ENCODE data around the gene MEX3B.
"Not testable (repeated sequence)": the region's sequence is repeated elsewhere in the genome, so short reads cannot be mapped to it uniquely, and the experiment has no call there.

MEX3B gene

DNA sequence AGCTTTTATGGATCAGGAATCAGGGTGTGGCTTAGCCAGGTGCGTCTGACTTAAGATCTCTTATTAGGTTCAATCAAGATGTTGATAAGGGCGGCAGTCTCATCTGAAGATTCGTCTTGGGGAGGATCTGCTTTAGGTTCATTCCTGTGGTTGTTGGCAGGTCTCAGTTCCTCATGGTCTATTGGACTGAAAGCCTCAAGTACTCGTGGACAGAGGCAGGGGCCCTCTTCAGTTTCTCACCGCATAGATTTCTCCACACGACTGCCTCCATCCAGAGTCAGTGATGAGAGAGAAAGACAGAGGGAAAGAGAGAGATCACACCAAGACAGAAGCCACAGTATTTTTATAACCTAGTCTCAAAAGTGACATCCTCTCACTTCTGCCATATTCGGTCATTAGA is 9.4 kb downstream of the MEX3B start:
- TF ChIP-seq, protein P1, sequence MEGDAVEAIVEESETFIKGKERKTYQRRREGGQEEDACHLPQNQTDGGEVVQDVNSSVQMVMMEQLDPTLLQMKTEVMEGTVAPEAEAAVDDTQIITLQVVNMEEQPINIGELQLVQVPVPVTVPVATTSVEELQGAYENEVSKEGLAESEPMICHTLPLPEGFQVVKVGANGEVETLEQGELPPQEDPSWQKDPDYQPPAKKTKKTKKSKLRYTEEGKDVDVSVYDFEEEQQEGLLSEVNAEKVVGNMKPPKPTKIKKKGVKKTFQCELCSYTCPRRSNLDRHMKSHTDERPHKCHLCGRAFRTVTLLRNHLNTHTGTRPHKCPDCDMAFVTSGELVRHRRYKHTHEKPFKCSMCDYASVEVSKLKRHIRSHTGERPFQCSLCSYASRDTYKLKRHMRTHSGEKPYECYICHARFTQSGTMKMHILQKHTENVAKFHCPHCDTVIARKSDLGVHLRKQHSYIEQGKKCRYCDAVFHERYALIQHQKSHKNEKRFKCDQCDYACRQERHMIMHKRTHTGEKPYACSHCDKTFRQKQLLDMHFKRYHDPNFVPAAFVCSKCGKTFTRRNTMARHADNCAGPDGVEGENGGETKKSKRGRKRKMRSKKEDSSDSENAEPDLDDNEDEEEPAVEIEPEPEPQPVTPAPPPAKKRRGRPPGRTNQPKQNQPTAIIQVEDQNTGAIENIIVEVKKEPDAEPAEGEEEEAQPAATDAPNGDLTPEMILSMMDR (IDR thresholded peaks at IDR 0.05; ENCODE audit: insufficient read depth, low read length, poor library complexity, severe bottlenecking), result no peak
- DNase-seq (ENCODE audit: extremely low read depth, insufficient read length), result no peak
- no peaks in the 10 kb centered on the region for H3K27me3 ChIP-seq (replicated peaks; ENCODE audit: control insufficient read depth, insufficient read depth, low read length)
- H3K4me3 ChIP-seq (replicated peaks; ENCODE audit: low read depth, low read length), result no peak overlapping the region
- no peaks in the 10 kb centered on the region for H3K36me3 ChIP-seq (ENCODE audit: control insufficient read depth, insufficient read depth, low read length)

DNA sequence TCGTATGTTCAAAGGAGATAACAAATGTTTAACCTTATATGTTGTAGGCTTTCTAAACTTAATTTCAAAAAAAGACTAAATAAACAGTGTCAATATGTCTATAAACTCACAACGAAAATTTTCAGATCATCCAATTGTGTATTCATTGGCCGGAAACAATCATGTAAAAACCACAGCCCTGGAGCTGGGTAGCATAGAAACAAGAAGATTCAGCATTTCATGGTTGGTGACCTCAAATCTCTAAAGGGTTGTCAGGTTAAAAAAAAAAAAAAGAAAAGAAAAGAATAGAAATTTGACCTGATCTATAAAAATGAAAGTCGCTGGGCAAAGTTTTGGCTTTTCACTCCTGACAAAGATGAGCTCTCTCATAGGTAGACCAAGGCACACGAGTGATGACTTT is 13.9 kb downstream of the MEX3B start:
- TF ChIP-seq, protein P1 (IDR thresholded peaks at IDR 0.05; ENCODE audit: insufficient read depth, low read length, poor library complexity, severe bottlenecking), result no peak
- Histone ChIP-seq H3K36me3 (ENCODE audit: control insufficient read depth, insufficient read depth, low read length) (no peaks in the 10 kb centered on the region), H3K27me3 (replicated peaks; ENCODE audit: control insufficient read depth, insufficient read depth, low read length) (no peaks in the 10 kb centered on the region; the same call in 1 of the 2 replicates), H3K4me3 (replicated peaks; ENCODE audit: low read depth, low read length) (no peak overlapping the region)
- DNase-seq (ENCODE audit: extremely low read depth, insufficient read length), result no peak

GRCh38 chr15:82030176-82030575 is 15.6 kb downstream of the MEX3B start:
- no peak for DNase-seq (ENCODE audit: extremely low read depth, insufficient read length)
- H3K36me3 ChIP-seq (ENCODE audit: control insufficient read depth, insufficient read depth, low read length), result no peaks in the 10 kb centered on the region
- no peak overlapping the region for H3K4me3 ChIP-seq (replicated peaks; ENCODE audit: low read depth, low read length)
- no peaks in the 10 kb centered on the region; the same call in 1 of the 2 replicates for H3K27me3 ChIP-seq (replicated peaks; ENCODE audit: control insufficient read depth, insufficient read depth, low read length)
- TF ChIP-seq, protein P1 (IDR thresholded peaks at IDR 0.05; ENCODE audit: insufficient read depth, low read length, poor library complexity, severe bottlenecking), result no peak

DNA sequence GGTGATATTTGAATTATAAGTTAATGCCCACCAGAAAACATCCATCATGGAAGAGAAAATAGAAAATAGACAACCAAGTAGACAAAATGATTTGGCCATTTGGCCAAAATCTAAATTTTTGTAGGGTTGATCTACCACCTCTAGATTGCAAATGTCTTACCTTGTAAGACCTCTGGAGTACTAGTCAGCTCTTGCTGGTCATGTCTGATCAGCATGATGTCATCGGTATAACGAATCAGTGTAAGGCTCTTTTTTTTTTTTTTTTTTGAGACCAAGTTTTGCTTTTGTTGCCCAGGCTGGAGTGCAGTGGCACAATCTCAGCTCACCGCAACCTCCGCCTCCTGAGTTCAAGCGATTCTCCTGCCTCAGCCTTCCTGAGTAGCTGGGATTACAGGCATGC is 17.7 kb downstream of the MEX3B start:
- not testable (repeated sequence) for H3K36me3 ChIP-seq (ENCODE audit: control insufficient read depth, insufficient read depth, low read length); H3K27me3 ChIP-seq (replicated peaks; ENCODE audit: control insufficient read depth, insufficient read depth, low read length); H3K4me3 ChIP-seq (replicated peaks; ENCODE audit: low read depth, low read length); DNase-seq (ENCODE audit: extremely low read depth, insufficient read length)

DNA sequence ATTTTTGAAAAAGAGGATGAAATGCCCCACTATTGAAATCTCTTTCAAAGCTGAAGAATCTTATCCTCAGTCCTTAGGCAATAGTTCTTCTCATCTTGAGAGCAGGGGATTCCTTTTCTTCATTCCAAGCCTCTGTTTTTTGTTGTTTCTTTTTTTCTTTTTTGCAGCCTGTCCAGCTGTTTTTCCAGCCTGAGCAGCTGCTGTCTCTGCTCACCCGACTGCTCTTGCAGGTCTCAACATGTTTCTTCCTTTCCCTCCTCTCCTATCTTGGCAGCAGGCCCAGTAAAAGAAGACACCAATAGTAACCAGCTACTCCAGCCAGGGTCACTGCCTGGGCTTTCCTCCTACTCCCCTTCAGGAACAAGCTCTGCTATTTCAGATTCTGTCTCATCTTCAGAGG is 23.8 kb downstream of the MEX3B start:
- H3K36me3 ChIP-seq (ENCODE audit: control insufficient read depth, insufficient read depth, low read length), result no peaks in the 10 kb centered on the region
- no peak for DNase-seq (ENCODE audit: extremely low read depth, insufficient read length)
- no peak overlapping the region for H3K4me3 ChIP-seq (replicated peaks; ENCODE audit: low read depth, low read length)
- H3K27me3 ChIP-seq (replicated peaks; ENCODE audit: control insufficient read depth, insufficient read depth, low read length), result no peaks in the 10 kb centered on the region; the same call in 1 of the 2 replicates
- TF ChIP-seq, protein P1 (IDR thresholded peaks at IDR 0.05; ENCODE audit: insufficient read depth, low read length, poor library complexity, severe bottlenecking), result no peak

GRCh38 chr15:82020625-82021394 is 25.0 kb downstream of the MEX3B start:
- no peaks in the 10 kb centered on the region for H3K36me3 ChIP-seq (ENCODE audit: control insufficient read depth, insufficient read depth, low read length)
- TF ChIP-seq, protein P1 (IDR thresholded peaks at IDR 0.05; ENCODE audit: insufficient read depth, low read length, poor library complexity, severe bottlenecking), result no peak
- DNase-seq (ENCODE audit: extremely low read depth, insufficient read length), result no peak
- H3K27me3 ChIP-seq (replicated peaks; ENCODE audit: control insufficient read depth, insufficient read depth, low read length), result no peaks in the 10 kb centered on the region; the same call in 1 of the 2 replicates
- no peak overlapping the region for H3K4me3 ChIP-seq (replicated peaks; ENCODE audit: low read depth, low read length)
